H1 (cell line): ENCODE results near the gene FH. TPM values are rescaled to one million over a fixed set of nuclear protein-coding genes. Genes with fewer than 3 reads are reported as not detected.

Experiments
- CTCF ChIA-PET: fragments of 300-600 bp; sonication (Branson Sonifier 250); formaldehyde crosslinking; loops from one replicate; lab custom pipeline; 2021; ENCODE audit not compliant: partially characterized antibody; lab: Charles Lee
- POLR2A ChIA-PET: fragments of 300-600 bp; sonication (Branson Sonifier 250); formaldehyde crosslinking; loops from one replicate; lab custom pipeline; 2021; ENCODE audit warnings: inconsistent platforms; ENCODE audit not compliant: partially characterized antibody; lab: Charles Lee
- DNase-seq, 2 experiments: peaks; one replicate each; pipeline versions ENCODE4 v3.0.0 to v3.0.0-alpha.2; 2010 to 2022; ENCODE audit warnings: low spot score in 2 of 2, low read depth in 1 of 2, mixed read lengths in 1 of 2
- FAIRE-seq: peaks from 2 replicates; lab custom pipeline; 2011; peaks lifted over from hg19 to GRCh38; lab: Jason Lieb, UNC
- H2AFZ ChIP-seq: 2 replicates; pipeline ENCODE4 v1.8.1; 2012; ENCODE audit warnings: low read length, inconsistent platforms
- H2AK5ac ChIP-seq: 2 replicates; pipeline ENCODE4 v1.6.1; 2013; ENCODE audit warnings: low read depth, low read length
- H2BK120ac ChIP-seq: replicated peaks from 2 replicates; pipeline ENCODE3; 2013; ENCODE audit warnings: low read depth, low read length, inconsistent platforms
- H2BK12ac ChIP-seq: 2 replicates; pipeline ENCODE4 v1.6.1; 2013; ENCODE audit warnings: low read depth, low read length
- H2BK15ac ChIP-seq: 2 replicates; pipeline ENCODE4 v1.6.1; 2013; ENCODE audit warnings: low read length
- H2BK20ac ChIP-seq: 2 replicates; pipeline ENCODE4 v1.6.1; 2013; ENCODE audit warnings: low read length
- H2BK5ac ChIP-seq: 2 replicates; pipeline ENCODE4 v1.6.1; 2013; ENCODE audit warnings: low read depth, low read length
- H3K14ac ChIP-seq: 2 replicates; pipeline ENCODE4 v1.6.1; 2013; ENCODE audit warnings: inconsistent platforms; ENCODE audit not compliant: insufficient read length
- H3K18ac ChIP-seq: 2 replicates; pipeline ENCODE4 v1.6.1; 2013; ENCODE audit warnings: low read length; ENCODE audit errors: extremely low read depth
- H3K23ac ChIP-seq: 2 replicates; pipeline ENCODE4 v1.6.1; 2013; ENCODE audit warnings: inconsistent platforms; ENCODE audit not compliant: insufficient read length
- H3K23me2 ChIP-seq: 2 replicates; pipeline ENCODE4 v1.6.1; 2013; ENCODE audit warnings: low read depth, low read length
- H3K27ac ChIP-seq: 2 replicates; pipeline ENCODE4 v1.6.1; 2011; ENCODE audit warnings: low read depth, low read length, inconsistent platforms
- H3K27me3 ChIP-seq, 4 experiments: replicated peaks in 1 of 4; 1 replicate in 1 of 4; 2 replicates in 3 of 4; pipeline versions ENCODE4 v1.6.1 to v1.8.1; 2011 to 2013; ENCODE audit warnings: low read length in 3 of 4, mild to moderate bottlenecking in 3 of 4, inconsistent platforms in 2 of 4, mixed read lengths in 2 of 4, moderate library complexity in 1 of 4; ENCODE audit not compliant: control insufficient read depth in 3 of 4, insufficient read depth in 3 of 4; ENCODE audit errors: extremely low read depth in 1 of 4
- H3K36me3 ChIP-seq, 4 experiments: 2 replicates each; pipeline versions ENCODE4 v1.6.1 to v1.8.1; 2011 to 2013; ENCODE audit warnings: mild to moderate bottlenecking in 4 of 4, low read length in 3 of 4, moderate library complexity in 2 of 4, control low read depth in 1 of 4, inconsistent platforms in 1 of 4; ENCODE audit not compliant: insufficient read depth in 4 of 4, control insufficient read depth in 2 of 4
- H3K4ac ChIP-seq: replicated peaks from 2 replicates; pipeline ENCODE3; 2013; ENCODE audit warnings: low read length, low read depth, mixed read lengths, inconsistent platforms; ENCODE audit not compliant: insufficient read length
- H3K4me1 ChIP-seq, 4 experiments: replicated peaks in 1 of 4; 1 replicate in 1 of 4; 2 replicates in 3 of 4; pipeline versions ENCODE4 v1.6.1 to v1.8.1; 2011 to 2013; ENCODE audit warnings: low read length in 3 of 4, inconsistent platforms in 2 of 4, mixed read lengths in 1 of 4; ENCODE audit not compliant: insufficient read depth in 4 of 4, control insufficient read depth in 3 of 4
- H3K4me2 ChIP-seq, 2 experiments: 2 replicates each; pipeline versions ENCODE4 v1.6.1 to v1.8.1; 2011 to 2013; ENCODE audit warnings: low read depth in 2 of 2, low read length in 2 of 2, control low read depth in 1 of 2, inconsistent platforms in 1 of 2, mild to moderate bottlenecking in 1 of 2; ENCODE audit not compliant: insufficient read depth in 1 of 2
- H3K4me3 ChIP-seq, 4 experiments: fragments of 200-600, 300-600 bp in 1 of 4; sonication (generic), shearing (Covaris generic), sonication (Bioruptor Twin) in 1 of 4; 2 replicates each; pipeline versions ENCODE4 v1.5.1 to v1.8.1; 2011 to 2016; ENCODE audit warnings: low read length in 4 of 4, low read depth in 3 of 4, control low read depth in 2 of 4, inconsistent platforms in 2 of 4, mild to moderate bottlenecking in 2 of 4, mixed read lengths in 1 of 4, moderate library complexity in 1 of 4; ENCODE audit not compliant: insufficient read depth in 2 of 4; ENCODE audit errors: extremely low read depth in 1 of 4
- H3K56ac ChIP-seq: replicated peaks from 2 replicates; pipeline ENCODE3; 2013; ENCODE audit warnings: low read depth, mild to moderate bottlenecking, mixed read lengths, low read length, inconsistent platforms; ENCODE audit not compliant: insufficient read length
- H3K79me1 ChIP-seq: 2 replicates; pipeline ENCODE4 v1.6.1; 2013; ENCODE audit warnings: low read depth, low read length, control low read depth
- H3K79me2 ChIP-seq, 2 experiments: 2 replicates each; pipeline versions ENCODE4 v1.6.1 to v1.8.1; 2012 to 2013; ENCODE audit warnings: low read length in 2 of 2, mild to moderate bottlenecking in 2 of 2, inconsistent platforms in 1 of 2; ENCODE audit not compliant: insufficient read depth in 2 of 2, control insufficient read depth in 1 of 2
- H3K9ac ChIP-seq, 4 experiments: replicated peaks in 1 of 4; 1 replicate in 1 of 4; 2 replicates in 3 of 4; pipeline versions ENCODE4 v1.6.1 to v1.8.1; 2011 to 2013; ENCODE audit warnings: low read depth in 3 of 4, low read length in 3 of 4, control low read depth in 2 of 4, mild to moderate bottlenecking in 2 of 4, moderate library complexity in 2 of 4, inconsistent platforms in 1 of 4; ENCODE audit errors: extremely low read depth in 1 of 4
- H3K9me3 ChIP-seq, 2 experiments: 2 replicates each; pipeline versions ENCODE4 v1.6.1 to v1.8.1; 2012 to 2013; ENCODE audit warnings: mild to moderate bottlenecking in 2 of 2, moderate library complexity in 2 of 2, control low read depth in 1 of 2, inconsistent platforms in 1 of 2, low read depth in 1 of 2, low read length in 1 of 2, mixed read lengths in 1 of 2; ENCODE audit not compliant: insufficient read depth in 2 of 2
- H4K20me1 ChIP-seq, 2 experiments: replicated peaks in 1 of 2; 2 replicates each; pipeline versions ENCODE3 to v1.8.1; 2011 to 2013; ENCODE audit warnings: inconsistent platforms in 2 of 2, low read length in 2 of 2, mild to moderate bottlenecking in 1 of 2; ENCODE audit not compliant: insufficient read depth in 2 of 2, control insufficient read depth in 1 of 2
- H4K5ac ChIP-seq: 2 replicates; pipeline ENCODE4 v1.6.1; 2013; ENCODE audit warnings: low read length, low read depth, mixed read lengths, inconsistent platforms; ENCODE audit not compliant: insufficient read length
- H4K8ac ChIP-seq: 2 replicates; pipeline ENCODE4 v1.8.0; 2013; ENCODE audit warnings: mild to moderate bottlenecking, moderate library complexity, low read length, inconsistent platforms; ENCODE audit not compliant: insufficient read depth; ENCODE audit errors: extremely low read depth
- H4K91ac ChIP-seq: replicated peaks from 2 replicates; pipeline ENCODE3; 2013; ENCODE audit warnings: low read length, mixed read lengths, inconsistent platforms; ENCODE audit not compliant: insufficient read length
- CEBPB ChIP-seq: IDR thresholded peaks from 2 replicates; pipeline ENCODE4 v1.6.1; 2012; ENCODE audit warnings: low read depth, low read length
- CHD2 ChIP-seq: IDR thresholded peaks from 2 replicates; pipeline ENCODE4 v1.6.1; 2012; ENCODE audit warnings: low read length, improper control_type of control experiment
- CTBP2 ChIP-seq: IDR thresholded peaks from 2 replicates; pipeline ENCODE4 v1.7.0; 2011; ENCODE audit warnings: borderline replicate concordance, mild to moderate bottlenecking, moderate library complexity, mixed read lengths, low read length; ENCODE audit not compliant: insufficient read depth, insufficient read length
- POLR2A ChIP-seq, 2 experiments: IDR thresholded peaks; 1 replicate in 1 of 2; 2 replicates in 1 of 2; pipeline ENCODE4 v1.6.1; 2011; ENCODE audit warnings: low read depth in 2 of 2, low read length in 2 of 2, mild to moderate bottlenecking in 2 of 2; ENCODE audit errors: control extremely low read depth in 1 of 2
- RBBP5 ChIP-seq: IDR thresholded peaks from 2 replicates; pipeline ENCODE4 v1.7.1; 2012; ENCODE audit warnings: low read depth, mild to moderate bottlenecking, inconsistent platforms, low read length, moderate library complexity, borderline replicate concordance
- TEAD4 ChIP-seq: IDR thresholded peaks from 2 replicates; pipeline ENCODE4 v1.6.1; 2012; ENCODE audit warnings: low read depth, low read length, inconsistent platforms, mixed read lengths
- WGBS, 2 experiments: shearing (Covaris generic) in 1 of 2; methylation state at CpG; one replicate each; pipeline versions ENCODE4 v1.1.6 to v1.1.7; 2013 to 2015; ENCODE audit warnings: low lambda C conversion rate in 2 of 2, mixed read lengths in 2 of 2, inconsistent platforms in 1 of 2, low coverage in 1 of 2, missing lambda C conversion rate in 1 of 2; ENCODE audit not compliant: insufficient replicate concordance in 2 of 2, insufficient coverage in 1 of 2, insufficient read length in 1 of 2; ENCODE audit errors: extremely low coverage in 1 of 2, missing lambda C conversion rate in 1 of 2; 5-methylcytosine and 5-hydroxymethylcytosine counted together
- polyA plus RNA-seq, 7 experiments: library from polyadenylated mRNA; depleted of rRNA in 3 of 7; stranded (reverse) in 5 of 7; unstranded in 2 of 7; fragments of >200 nt in 5 of 7; fragments of 200-250 nt in 2 of 7; gene quantifications; 1 replicate in 5 of 7; 2 replicates in 1 of 7; 4 replicates in 1 of 7; pipeline versions ENCODE4 v1.2.1 to v1.2.3, GENCODE V29; 2011 to 2013; ENCODE audit warnings: missing spikeins in 2 of 7, mixed read lengths in 2 of 7
- total RNA-seq: library from RNA; stranded (reverse); fragmentation: NEBNext Ultra II Directional; extraction: Animal tissue kit (Norgen Biotek cat#: 25700); gene quantifications from 2 replicates; pipeline ENCODE4 v1.2.1, GENCODE V29; 2021

Gene FH
- total and polyA plus RNA-seq, 2 of the 8 experiments (the other 6 are each of a cell fraction or from before 2014, with no cell fraction given), result 45.0 to 81.9 TPM

GRCh38 chr1:241470908-241471590 is 48.5 kb downstream of the FH start:
- Histone ChIP-seq H3K9me3 (no peaks in the 10 kb centered on the region), H2BK5ac (no peak overlapping the region), H2BK15ac (no peak overlapping the region), H4K20me1 (no peaks in the 10 kb centered on the region), H3K18ac (no peak overlapping the region), H3K23me2 (peaks cover 3% of the 10 kb centered on the region; the same call in 1 of the 2 replicates), H4K91ac (no peak overlapping the region), H3K9ac (no peak overlapping the region), H2BK12ac (no peak overlapping the region), H3K4ac (no peak overlapping the region), H3K27me3 (no peaks in the 10 kb centered on the region), H2BK20ac (no peak overlapping the region), H4K5ac (no peak overlapping the region), H3K56ac (no peak overlapping the region), H3K4me1 (no peaks in the 10 kb centered on the region), H2AK5ac (no peak overlapping the region), H3K36me3 (no peaks in the 10 kb centered on the region), H3K4me2 (no peak overlapping the region), H4K8ac (no peak overlapping the region), H3K14ac (no peak overlapping the region), H3K4me3 (no peak overlapping the region), H3K27ac (no peak overlapping the region), H2AFZ (no peak overlapping the region), H3K79me1 (no peaks in the 10 kb centered on the region)
- ChIA-PET CTCF (interaction anchor here (0.8 to 2.3 kb wide), 4 partner anchors 14 to 583 kb away, joined by 3 to 11 read pairs (median 3); no protein-coding TSS in a partner anchor), POLR2A (no interaction called here)
- WGBS, 2 experiments, result 96% methylated on average over 5 of the region's 5 CpGs; no CpG with 5 or more reads in 1 of the 2 experiments
- FAIRE-seq (no peak), DNase-seq (no peak)
- TF ChIP-seq CTBP2 (no peak), CHD2 (no peak), POLR2A (IDR thresholded peaks at IDR 0.05; ENCODE audit: control extremely low read depth in 1 of 2, low read depth in 2 of 2, low read length in 2 of 2) (no peak), CEBPB (no peak), RBBP5 (no peak), TEAD4 (no peak)
- TF ChIP-seq, all 59 proteins: peak for 0
- H3K79me2 ChIP-seq, result no peaks in the 10 kb centered on the region
- H2BK120ac ChIP-seq, result no peak overlapping the region
- no peak overlapping the region for H3K23ac ChIP-seq
